PC-9 (cell line): ENCODE results near the gene IFT88. TPM values are rescaled to one million over a fixed set of nuclear protein-coding genes. Genes with fewer than 3 reads are reported as not detected.

Source experiments
- BruUV-seq: library from RNA; stranded (reverse); fragments of 400-500 nt; replicated peaks from 2 replicates; lab custom pipeline; 2021; lab: Mats Ljungman, UMichigan
- CTCF ChIA-PET: fragments of 300-600 bp; sonication (Branson Sonifier 250); formaldehyde crosslinking; loops from one replicate; lab custom pipeline; 2022; ENCODE audit warnings: antibody characterized with exemption; lab: Charles Lee
- POLR2A ChIA-PET: fragments of 300-600 bp; sonication (Branson Sonifier 250); formaldehyde crosslinking; loops from one replicate; lab custom pipeline; 2022; ENCODE audit warnings: antibody characterized with exemption; ENCODE audit not compliant: unreplicated experiment; lab: Charles Lee
- DNase-seq, 2 experiments: peaks; one replicate each; pipeline versions ENCODE4 v3.0.0 to v3.0.0-alpha.2; 2015 to 2022; ENCODE audit warnings: mixed read lengths in 1 of 2
- H2AFZ ChIP-seq: fragments of 200-600 bp; sonication (generic); 2 replicates; pipeline ENCODE4 v1.8.1; 2017; ENCODE audit warnings: antibody characterized with exemption
- H3F3A ChIP-seq: fragments of 200-600 bp; sonication (generic); 2 replicates; pipeline ENCODE4 v1.8.1; 2017; ENCODE audit warnings: antibody characterized with exemption, mild to moderate bottlenecking, low read depth; ENCODE audit not compliant: insufficient read depth
- H3K27ac ChIP-seq: fragments of 200-600 bp; sonication (generic); 2 replicates; pipeline ENCODE4 v1.6.1; 2016; ENCODE audit warnings: mixed run types
- H3K27me3 ChIP-seq: fragments of 200-600 bp; sonication (generic); 2 replicates; pipeline ENCODE4 v1.6.1; 2016; ENCODE audit warnings: low read depth, mixed run types; ENCODE audit not compliant: insufficient read depth
- H3K36me3 ChIP-seq: fragments of 200-600 bp; sonication (generic); 2 replicates; pipeline ENCODE4 v1.6.1; 2016; ENCODE audit warnings: low read depth, mixed run types
- H3K4me1 ChIP-seq: fragments of 200-600 bp; sonication (generic); replicated peaks from 2 replicates; pipeline ENCODE4 v1.6.1; 2016; ENCODE audit warnings: mixed run types; ENCODE audit not compliant: insufficient read depth
- H3K4me2 ChIP-seq: fragments of 200-600 bp; sonication (generic); 2 replicates; pipeline ENCODE4 v1.6.1; 2017; ENCODE audit warnings: mixed run types
- H3K4me3 ChIP-seq: fragments of 200-600 bp; sonication (generic); 2 replicates; pipeline ENCODE4 v1.6.1; 2016; ENCODE audit warnings: mixed run types
- H3K79me2 ChIP-seq: fragments of 200-600 bp; sonication (generic); 2 replicates; pipeline ENCODE4 v1.6.1; 2017; ENCODE audit warnings: low read depth, mixed run types
- H3K9me2 ChIP-seq: fragments of 200-600 bp; sonication (generic); 2 replicates; pipeline ENCODE4 v1.8.1; 2017; ENCODE audit warnings: mild to moderate bottlenecking; ENCODE audit not compliant: insufficient read depth
- H3K9me3 ChIP-seq: fragments of 200-600 bp; sonication (generic); 2 replicates; pipeline ENCODE4 v1.8.1; 2016; ENCODE audit warnings: low read depth; ENCODE audit not compliant: insufficient read depth
- H4K20me1 ChIP-seq: fragments of 200-600 bp; sonication (generic); 2 replicates; pipeline ENCODE4 v1.8.1; 2017; ENCODE audit not compliant: insufficient read depth
- EZH2 ChIP-seq: fragments of 200-600 bp; sonication (generic); IDR thresholded peaks from 2 replicates; pipeline ENCODE4 v1.8.0; 2017; ENCODE audit warnings: antibody characterized with exemption, low read depth
- intact Hi-C: fragments of 100-400 bp; cut with micrococcal nuclease; formaldehyde crosslinking; loops from one replicate; pipeline ENCODE4 v1.10.0; 2022; ENCODE audit not compliant: unreplicated experiment
- total RNA-seq: library from RNA; stranded (reverse); gene quantifications from 2 replicates; pipeline ENCODE4 v1.2.3, GENCODE V29; 2021
- TF ChIP-seq, protein P1 (sequence below): fragments of 200-600 bp; sonication (generic); conservative IDR thresholded peaks from 2 replicates; pipeline ENCODE4 v1.6.1; 2017; ENCODE audit warnings: mixed run types, antibody characterized with exemption, mild to moderate bottlenecking, moderate library complexity

The IFT88 gene
- total RNA-seq, 1 experiment from 2014 or later: 11.7 TPM

DNA sequence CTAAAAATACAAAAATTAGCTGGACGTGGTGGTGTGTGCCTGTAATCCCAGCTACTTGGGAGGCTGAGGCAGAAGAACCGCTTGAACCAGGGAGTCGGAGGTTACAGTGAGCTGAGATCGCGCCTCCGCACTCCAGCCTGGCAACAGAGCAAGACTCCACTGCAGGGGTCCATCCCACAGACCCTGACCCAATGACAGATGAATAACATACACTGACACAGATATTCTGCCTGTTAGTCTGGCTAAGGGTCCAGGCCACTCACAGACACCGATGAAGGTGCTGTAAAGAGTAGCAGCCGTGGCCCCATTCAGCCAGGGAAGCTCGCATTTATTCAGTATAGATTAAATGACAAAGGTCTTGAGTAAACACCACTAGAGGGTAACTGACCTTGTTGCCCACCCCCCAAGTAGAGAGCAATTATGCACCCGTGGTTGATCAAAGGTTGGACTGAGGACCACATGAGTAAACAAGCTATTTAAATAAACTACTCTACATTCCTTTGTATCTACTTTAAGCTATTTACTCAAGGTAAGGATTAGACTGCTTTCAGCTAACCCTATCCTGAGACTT is 32.8 kb upstream of the IFT88 start:
- ChIA-PET CTCF (no interaction called here), POLR2A (no interaction called here)
- no peaks in the 10 kb centered on the region for H3K36me3 ChIP-seq
- H4K20me1 ChIP-seq: no peaks in the 10 kb centered on the region
- no peaks in the 10 kb centered on the region for H3F3A ChIP-seq
- H3K27ac ChIP-seq: no peak overlapping the region
- H3K9me3 ChIP-seq: no peaks in the 10 kb centered on the region
- DNase-seq: no peak
- no peak overlapping the region for H3K4me3 ChIP-seq
- H3K79me2 ChIP-seq: no peaks in the 10 kb centered on the region
- H3K27me3 ChIP-seq: no peaks in the 10 kb centered on the region
- H3K4me1 ChIP-seq: no peaks in the 10 kb centered on the region
- intact Hi-C loops: no loop called here
- H2AFZ ChIP-seq: no peak overlapping the region
- H3K4me2 ChIP-seq: no peak overlapping the region
- TF ChIP-seq, protein P1, sequence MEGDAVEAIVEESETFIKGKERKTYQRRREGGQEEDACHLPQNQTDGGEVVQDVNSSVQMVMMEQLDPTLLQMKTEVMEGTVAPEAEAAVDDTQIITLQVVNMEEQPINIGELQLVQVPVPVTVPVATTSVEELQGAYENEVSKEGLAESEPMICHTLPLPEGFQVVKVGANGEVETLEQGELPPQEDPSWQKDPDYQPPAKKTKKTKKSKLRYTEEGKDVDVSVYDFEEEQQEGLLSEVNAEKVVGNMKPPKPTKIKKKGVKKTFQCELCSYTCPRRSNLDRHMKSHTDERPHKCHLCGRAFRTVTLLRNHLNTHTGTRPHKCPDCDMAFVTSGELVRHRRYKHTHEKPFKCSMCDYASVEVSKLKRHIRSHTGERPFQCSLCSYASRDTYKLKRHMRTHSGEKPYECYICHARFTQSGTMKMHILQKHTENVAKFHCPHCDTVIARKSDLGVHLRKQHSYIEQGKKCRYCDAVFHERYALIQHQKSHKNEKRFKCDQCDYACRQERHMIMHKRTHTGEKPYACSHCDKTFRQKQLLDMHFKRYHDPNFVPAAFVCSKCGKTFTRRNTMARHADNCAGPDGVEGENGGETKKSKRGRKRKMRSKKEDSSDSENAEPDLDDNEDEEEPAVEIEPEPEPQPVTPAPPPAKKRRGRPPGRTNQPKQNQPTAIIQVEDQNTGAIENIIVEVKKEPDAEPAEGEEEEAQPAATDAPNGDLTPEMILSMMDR: no peak
- TF ChIP-seq EZH2: no peak
- no peaks in the 10 kb centered on the region for H3K9me2 ChIP-seq
- no TSS peak for BruUV-seq

DNA sequence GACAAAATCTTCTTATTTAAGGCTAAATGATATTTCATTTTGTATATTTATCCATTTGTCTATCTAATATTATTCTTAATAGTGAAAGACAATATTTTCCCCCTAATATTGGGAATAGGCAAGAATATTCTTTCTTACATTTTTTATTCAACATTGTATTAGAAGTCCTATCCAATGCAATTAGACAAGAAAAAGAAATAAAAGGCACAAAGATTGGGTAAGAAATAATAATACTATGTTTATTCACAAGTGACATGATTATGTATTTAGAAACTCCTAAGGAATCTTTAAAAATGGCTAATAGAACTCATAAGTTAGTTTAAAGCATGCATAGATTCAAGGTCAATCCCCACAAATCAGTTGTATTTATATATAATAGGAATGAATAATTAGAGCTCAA is 30.0 kb upstream of the IFT88 start:
- Histone ChIP-seq H3K9me3 (no peaks in the 10 kb centered on the region), H3K4me2 (no peak overlapping the region), H3K9me2 (no peaks in the 10 kb centered on the region), H3K27me3 (no peaks in the 10 kb centered on the region), H4K20me1 (no peaks in the 10 kb centered on the region), H2AFZ (no peak overlapping the region), H3K79me2 (no peaks in the 10 kb centered on the region), H3K4me3 (no peak overlapping the region), H3F3A (no peaks in the 10 kb centered on the region), H3K4me1 (no peaks in the 10 kb centered on the region), H3K36me3 (no peaks in the 10 kb centered on the region), H3K27ac (no peak overlapping the region)
- DNase-seq: no peak
- no TSS peak for BruUV-seq
- POLR2A ChIA-PET: no interaction called here
- intact Hi-C loops: no loop called here
- TF ChIP-seq EZH2: no peak
- TF ChIP-seq, protein P1: no peak
- CTCF ChIA-PET: no interaction called here

DNA sequence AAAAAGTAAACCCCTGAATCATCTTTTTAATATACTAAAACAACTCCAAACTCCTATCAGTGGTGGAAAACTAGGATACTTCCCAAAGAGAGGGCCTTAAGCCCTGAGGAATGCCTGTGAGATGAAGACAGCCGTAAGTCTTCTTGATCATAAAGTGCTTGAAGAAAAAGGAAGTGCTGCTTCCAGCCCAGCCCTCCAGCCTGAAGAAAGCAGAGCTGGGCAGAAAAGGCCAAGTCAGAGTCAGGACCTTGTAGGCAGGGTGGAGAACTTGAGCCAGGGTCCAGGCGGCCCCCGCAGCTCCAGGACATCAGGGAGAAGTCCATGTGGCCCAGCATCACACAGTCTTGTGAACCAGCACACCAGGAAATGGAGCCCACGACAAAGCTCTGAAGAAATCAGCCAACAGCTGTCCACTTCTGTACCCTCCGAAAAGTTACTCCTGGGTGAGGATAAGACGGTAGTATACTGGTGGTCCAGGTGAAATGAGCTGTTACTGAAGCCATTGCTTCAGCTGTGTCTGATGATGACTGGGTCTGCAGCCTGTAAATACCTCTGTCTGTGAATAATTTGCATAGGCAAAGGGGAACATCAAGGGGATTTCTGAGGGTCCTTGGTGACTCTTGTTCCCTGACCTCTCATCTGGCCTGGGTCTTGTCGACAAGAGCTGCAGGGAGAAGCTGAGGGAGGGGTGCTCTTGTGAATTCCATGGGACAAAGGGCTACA is 22.6 kb upstream of the IFT88 start:
- Histone ChIP-seq H3K27ac (no peak overlapping the region), H3K9me2 (no peaks in the 10 kb centered on the region), H3K4me2 (no peak overlapping the region), H3K27me3 (no peaks in the 10 kb centered on the region), H3K9me3 (no peaks in the 10 kb centered on the region), H3K4me1 (no peaks in the 10 kb centered on the region), H4K20me1 (no peaks in the 10 kb centered on the region), H3K79me2 (no peaks in the 10 kb centered on the region), H3K4me3 (no peak overlapping the region), H3F3A (no peaks in the 10 kb centered on the region), H3K36me3 (no peaks in the 10 kb centered on the region), H2AFZ (no peak overlapping the region)
- ChIA-PET CTCF (no interaction called here), POLR2A (no interaction called here)
- DNase-seq: no peak
- TF ChIP-seq EZH2: no peak
- TF ChIP-seq, protein P1: no peak
- intact Hi-C loops: no loop called here
- BruUV-seq: no TSS peak
